H1 (cell line): ENCODE measurements around the gene KCNJ5. TPM values are rescaled to one million over a fixed set of nuclear protein-coding genes. Genes with fewer than 3 reads are reported as not detected.
A peak's percentile ranks its signal among the peaks of the same experiment; 100 is the strongest.

Experiments used
- CTCF ChIA-PET: fragments of 300-600 bp; sonication (Branson Sonifier 250); formaldehyde crosslinking; loops from one replicate; lab custom pipeline; 2021; ENCODE audit not compliant: partially characterized antibody; lab: Charles Lee
- POLR2A ChIA-PET: fragments of 300-600 bp; sonication (Branson Sonifier 250); formaldehyde crosslinking; loops from one replicate; lab custom pipeline; 2021; ENCODE audit warnings: inconsistent platforms; ENCODE audit not compliant: partially characterized antibody; lab: Charles Lee
- DNase-seq, 2 experiments: peaks; one replicate each; pipeline versions ENCODE4 v3.0.0 to v3.0.0-alpha.2; 2010 to 2022; ENCODE audit warnings: low spot score in 2 of 2, low read depth in 1 of 2, mixed read lengths in 1 of 2
- FAIRE-seq: peaks from 2 replicates; lab custom pipeline; 2011; peaks lifted over from hg19 to GRCh38; lab: Jason Lieb, UNC
- H2AFZ ChIP-seq: 2 replicates; pipeline ENCODE4 v1.8.1; 2012; ENCODE audit warnings: low read length, inconsistent platforms
- H2AK5ac ChIP-seq: 2 replicates; pipeline ENCODE4 v1.6.1; 2013; ENCODE audit warnings: low read depth, low read length
- H2BK120ac ChIP-seq: replicated peaks from 2 replicates; pipeline ENCODE3; 2013; ENCODE audit warnings: low read depth, low read length, inconsistent platforms
- H2BK12ac ChIP-seq: 2 replicates; pipeline ENCODE4 v1.6.1; 2013; ENCODE audit warnings: low read depth, low read length
- H2BK15ac ChIP-seq: 2 replicates; pipeline ENCODE4 v1.6.1; 2013; ENCODE audit warnings: low read length
- H2BK20ac ChIP-seq: 2 replicates; pipeline ENCODE4 v1.6.1; 2013; ENCODE audit warnings: low read length
- H2BK5ac ChIP-seq: 2 replicates; pipeline ENCODE4 v1.6.1; 2013; ENCODE audit warnings: low read depth, low read length
- H3K14ac ChIP-seq: 2 replicates; pipeline ENCODE4 v1.6.1; 2013; ENCODE audit warnings: inconsistent platforms; ENCODE audit not compliant: insufficient read length
- H3K18ac ChIP-seq: 2 replicates; pipeline ENCODE4 v1.6.1; 2013; ENCODE audit warnings: low read length; ENCODE audit errors: extremely low read depth
- H3K23ac ChIP-seq: 2 replicates; pipeline ENCODE4 v1.6.1; 2013; ENCODE audit warnings: inconsistent platforms; ENCODE audit not compliant: insufficient read length
- H3K23me2 ChIP-seq: 2 replicates; pipeline ENCODE4 v1.6.1; 2013; ENCODE audit warnings: low read depth, low read length
- H3K27ac ChIP-seq: 2 replicates; pipeline ENCODE4 v1.6.1; 2011; ENCODE audit warnings: low read depth, low read length, inconsistent platforms
- H3K27me3 ChIP-seq, 4 experiments: replicated peaks in 1 of 4; 1 replicate in 1 of 4; 2 replicates in 3 of 4; pipeline versions ENCODE4 v1.6.1 to v1.8.1; 2011 to 2013; ENCODE audit warnings: low read length in 3 of 4, mild to moderate bottlenecking in 3 of 4, inconsistent platforms in 2 of 4, mixed read lengths in 2 of 4, moderate library complexity in 1 of 4; ENCODE audit not compliant: control insufficient read depth in 3 of 4, insufficient read depth in 3 of 4; ENCODE audit errors: extremely low read depth in 1 of 4
- H3K36me3 ChIP-seq, 4 experiments: 2 replicates each; pipeline versions ENCODE4 v1.6.1 to v1.8.1; 2011 to 2013; ENCODE audit warnings: mild to moderate bottlenecking in 4 of 4, low read length in 3 of 4, moderate library complexity in 2 of 4, control low read depth in 1 of 4, inconsistent platforms in 1 of 4; ENCODE audit not compliant: insufficient read depth in 4 of 4, control insufficient read depth in 2 of 4
- H3K4ac ChIP-seq: replicated peaks from 2 replicates; pipeline ENCODE3; 2013; ENCODE audit warnings: low read length, low read depth, mixed read lengths, inconsistent platforms; ENCODE audit not compliant: insufficient read length
- H3K4me1 ChIP-seq, 4 experiments: replicated peaks in 1 of 4; 1 replicate in 1 of 4; 2 replicates in 3 of 4; pipeline versions ENCODE4 v1.6.1 to v1.8.1; 2011 to 2013; ENCODE audit warnings: low read length in 3 of 4, inconsistent platforms in 2 of 4, mixed read lengths in 1 of 4; ENCODE audit not compliant: insufficient read depth in 4 of 4, control insufficient read depth in 3 of 4
- H3K4me2 ChIP-seq, 2 experiments: 2 replicates each; pipeline versions ENCODE4 v1.6.1 to v1.8.1; 2011 to 2013; ENCODE audit warnings: low read depth in 2 of 2, low read length in 2 of 2, control low read depth in 1 of 2, inconsistent platforms in 1 of 2, mild to moderate bottlenecking in 1 of 2; ENCODE audit not compliant: insufficient read depth in 1 of 2
- H3K4me3 ChIP-seq, 4 experiments: fragments of 200-600, 300-600 bp in 1 of 4; sonication (generic), shearing (Covaris generic), sonication (Bioruptor Twin) in 1 of 4; 2 replicates each; pipeline versions ENCODE4 v1.5.1 to v1.8.1; 2011 to 2016; ENCODE audit warnings: low read length in 4 of 4, low read depth in 3 of 4, control low read depth in 2 of 4, inconsistent platforms in 2 of 4, mild to moderate bottlenecking in 2 of 4, mixed read lengths in 1 of 4, moderate library complexity in 1 of 4; ENCODE audit not compliant: insufficient read depth in 2 of 4; ENCODE audit errors: extremely low read depth in 1 of 4
- H3K56ac ChIP-seq: replicated peaks from 2 replicates; pipeline ENCODE3; 2013; ENCODE audit warnings: low read depth, mild to moderate bottlenecking, mixed read lengths, low read length, inconsistent platforms; ENCODE audit not compliant: insufficient read length
- H3K79me1 ChIP-seq: 2 replicates; pipeline ENCODE4 v1.6.1; 2013; ENCODE audit warnings: low read depth, low read length, control low read depth
- H3K79me2 ChIP-seq, 2 experiments: 2 replicates each; pipeline versions ENCODE4 v1.6.1 to v1.8.1; 2012 to 2013; ENCODE audit warnings: low read length in 2 of 2, mild to moderate bottlenecking in 2 of 2, inconsistent platforms in 1 of 2; ENCODE audit not compliant: insufficient read depth in 2 of 2, control insufficient read depth in 1 of 2
- H3K9ac ChIP-seq, 4 experiments: replicated peaks in 1 of 4; 1 replicate in 1 of 4; 2 replicates in 3 of 4; pipeline versions ENCODE4 v1.6.1 to v1.8.1; 2011 to 2013; ENCODE audit warnings: low read depth in 3 of 4, low read length in 3 of 4, control low read depth in 2 of 4, mild to moderate bottlenecking in 2 of 4, moderate library complexity in 2 of 4, inconsistent platforms in 1 of 4; ENCODE audit errors: extremely low read depth in 1 of 4
- H3K9me3 ChIP-seq, 2 experiments: 2 replicates each; pipeline versions ENCODE4 v1.6.1 to v1.8.1; 2012 to 2013; ENCODE audit warnings: mild to moderate bottlenecking in 2 of 2, moderate library complexity in 2 of 2, control low read depth in 1 of 2, inconsistent platforms in 1 of 2, low read depth in 1 of 2, low read length in 1 of 2, mixed read lengths in 1 of 2; ENCODE audit not compliant: insufficient read depth in 2 of 2
- H4K20me1 ChIP-seq, 2 experiments: replicated peaks in 1 of 2; 2 replicates each; pipeline versions ENCODE3 to v1.8.1; 2011 to 2013; ENCODE audit warnings: inconsistent platforms in 2 of 2, low read length in 2 of 2, mild to moderate bottlenecking in 1 of 2; ENCODE audit not compliant: insufficient read depth in 2 of 2, control insufficient read depth in 1 of 2
- H4K5ac ChIP-seq: 2 replicates; pipeline ENCODE4 v1.6.1; 2013; ENCODE audit warnings: low read length, low read depth, mixed read lengths, inconsistent platforms; ENCODE audit not compliant: insufficient read length
- H4K8ac ChIP-seq: 2 replicates; pipeline ENCODE4 v1.8.0; 2013; ENCODE audit warnings: mild to moderate bottlenecking, moderate library complexity, low read length, inconsistent platforms; ENCODE audit not compliant: insufficient read depth; ENCODE audit errors: extremely low read depth
- H4K91ac ChIP-seq: replicated peaks from 2 replicates; pipeline ENCODE3; 2013; ENCODE audit warnings: low read length, mixed read lengths, inconsistent platforms; ENCODE audit not compliant: insufficient read length
- BRCA1 ChIP-seq: IDR thresholded peaks from 2 replicates; pipeline ENCODE4 v1.6.1; 2012; ENCODE audit warnings: low read depth, low read length, improper control_type of control experiment
- CHD2 ChIP-seq: IDR thresholded peaks from 2 replicates; pipeline ENCODE4 v1.6.1; 2012; ENCODE audit warnings: low read length, improper control_type of control experiment
- CTCF ChIP-seq, 3 experiments: IDR thresholded peaks; 1 replicate in 2 of 3; 2 replicates in 1 of 3; pipeline versions ENCODE4 v1.5.1 to v1.6.1; 2011; ENCODE audit warnings: low read length in 3 of 3, mild to moderate bottlenecking in 3 of 3, inconsistent platforms in 2 of 3, low read depth in 1 of 3, moderate library complexity in 1 of 3; ENCODE audit not compliant: insufficient read depth in 1 of 3; ENCODE audit errors: control extremely low read depth in 1 of 3
- KDM1A ChIP-seq: fragments of 200-600, 300-600 bp; sonication (generic); IDR thresholded peaks from 2 replicates; pipeline ENCODE4 v1.7.1; 2016; ENCODE audit warnings: mild to moderate bottlenecking, low read length, borderline replicate concordance
- NANOG ChIP-seq: IDR thresholded peaks from 2 replicates; pipeline ENCODE4 v1.6.1; 2011; ENCODE audit warnings: low read length, low read depth, mild to moderate bottlenecking, inconsistent platforms; ENCODE audit not compliant: insufficient read depth, poor library complexity, severe bottlenecking
- POLR2A ChIP-seq, 2 experiments: IDR thresholded peaks; 1 replicate in 1 of 2; 2 replicates in 1 of 2; pipeline ENCODE4 v1.6.1; 2011; ENCODE audit warnings: low read depth in 2 of 2, low read length in 2 of 2, mild to moderate bottlenecking in 2 of 2; ENCODE audit errors: control extremely low read depth in 1 of 2
- WGBS, 2 experiments: shearing (Covaris generic) in 1 of 2; methylation state at CpG; one replicate each; pipeline versions ENCODE4 v1.1.6 to v1.1.7; 2013 to 2015; ENCODE audit warnings: low lambda C conversion rate in 2 of 2, mixed read lengths in 2 of 2, inconsistent platforms in 1 of 2, low coverage in 1 of 2, missing lambda C conversion rate in 1 of 2; ENCODE audit not compliant: insufficient replicate concordance in 2 of 2, insufficient coverage in 1 of 2, insufficient read length in 1 of 2; ENCODE audit errors: extremely low coverage in 1 of 2, missing lambda C conversion rate in 1 of 2; 5-methylcytosine and 5-hydroxymethylcytosine counted together
- polyA plus RNA-seq, 7 experiments: library from polyadenylated mRNA; depleted of rRNA in 3 of 7; stranded (reverse) in 5 of 7; unstranded in 2 of 7; fragments of >200 nt in 5 of 7; fragments of 200-250 nt in 2 of 7; gene quantifications; 1 replicate in 5 of 7; 2 replicates in 1 of 7; 4 replicates in 1 of 7; pipeline versions ENCODE4 v1.2.1 to v1.2.3, GENCODE V29; 2011 to 2013; ENCODE audit warnings: missing spikeins in 2 of 7, mixed read lengths in 2 of 7
- total RNA-seq: library from RNA; stranded (reverse); fragmentation: NEBNext Ultra II Directional; extraction: Animal tissue kit (Norgen Biotek cat#: 25700); gene quantifications from 2 replicates; pipeline ENCODE4 v1.2.1, GENCODE V29; 2021

KCNJ5 gene
- total and polyA plus RNA-seq, 2 of the 8 experiments (the other 6 are each of a cell fraction or from before 2014, with no cell fraction given), result 0.05 TPM; not detected in 1

DNA sequence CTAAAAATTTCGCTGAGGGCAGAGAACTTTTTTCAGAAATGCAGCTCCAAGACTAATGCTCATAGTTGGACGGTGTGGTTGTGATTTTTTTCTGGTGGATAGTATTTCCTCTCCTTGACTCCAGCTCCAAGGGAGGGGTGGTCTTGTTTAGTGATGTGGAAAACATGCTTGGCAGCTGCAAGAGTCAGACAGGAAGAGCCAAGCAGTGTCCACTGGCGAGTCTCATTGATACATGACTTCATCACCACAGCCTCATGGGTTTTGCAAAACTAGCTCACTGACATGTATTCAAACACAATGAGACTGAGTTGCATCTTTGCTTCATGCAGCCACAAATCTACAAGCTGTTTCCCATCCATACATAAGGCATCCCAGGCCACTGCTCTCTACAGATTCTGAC lies 16.7 kb upstream of the KCNJ5 start:
- H2AFZ ChIP-seq, result no peak overlapping the region
- no peak overlapping the region for H2BK12ac ChIP-seq
- H2BK20ac ChIP-seq, result no peak overlapping the region
- no peak overlapping the region for H3K4me2 ChIP-seq
- TF ChIP-seq CTCF (IDR thresholded peaks at IDR 0.05; ENCODE audit: control extremely low read depth in 1 of 3, insufficient read depth in 1 of 3, low read depth in 1 of 3, low read length in 3 of 3) (no peak), CHD2 (no peak), NANOG (no peak), BRCA1 (no peak), POLR2A (IDR thresholded peaks at IDR 0.05; ENCODE audit: control extremely low read depth in 1 of 2, low read depth in 2 of 2, low read length in 2 of 2) (no peak), KDM1A (no peak)
- H2BK5ac ChIP-seq, result no peak overlapping the region
- H3K4me3 ChIP-seq, result no peak overlapping the region
- H3K79me2 ChIP-seq, result no peaks in the 10 kb centered on the region
- no peaks in the 10 kb centered on the region for H3K9me3 ChIP-seq
- no peak overlapping the region for H3K4ac ChIP-seq
- H4K8ac ChIP-seq, result no peak overlapping the region
- ChIA-PET CTCF (interaction anchor here (0.9 to 4.9 kb wide), 6 partner anchors 11 to 82 kb away, joined by 3 to 35 read pairs (median 6); no protein-coding TSS in a partner anchor), POLR2A (no interaction called here)
- H4K20me1 ChIP-seq, result no peaks in the 10 kb centered on the region
- no peaks in the 10 kb centered on the region for H3K23me2 ChIP-seq
- no peak overlapping the region for H3K9ac ChIP-seq
- no peak overlapping the region for H3K18ac ChIP-seq
- no peaks in the 10 kb centered on the region for H3K36me3 ChIP-seq
- peaks cover 0 to 11% (median 7%) of the 10 kb centered on the region in 4 experiments; a peak in 5 of 7 replicates for H3K27me3 ChIP-seq
- no peak overlapping the region for H4K5ac ChIP-seq
- H2BK15ac ChIP-seq, result 0 out of 2 replicates have a peak overlapping the region, but pooled peaks have one; percentile 6
- no peak overlapping the region for H3K27ac ChIP-seq
- no peak overlapping the region for H2BK120ac ChIP-seq
- no peaks in the 10 kb centered on the region for H3K79me1 ChIP-seq
- WGBS, 2 experiments, result 93% methylated on average over 3 of the region's 3 CpGs; no CpG with 5 or more reads in 1 of the 2 experiments
- no peak overlapping the region for H3K14ac ChIP-seq
- H4K91ac ChIP-seq, result no peak overlapping the region
- peaks cover 17 to 35% (median 23%) of the 10 kb centered on the region in 4 experiments for H3K4me1 ChIP-seq
- no peak for DNase-seq
- no peak overlapping the region for H3K56ac ChIP-seq
- no peak overlapping the region for H2AK5ac ChIP-seq
- FAIRE-seq, result no peak
- no peak overlapping the region for H3K23ac ChIP-seq
